ENCODE results near the gene GDPD2. TPM values are rescaled to one million over a fixed set of nuclear protein-coding genes. Genes with fewer than 3 reads are reported as not detected.

Gene GDPD2
- total and polyA plus RNA-seq, 12 donors = not detected

DNA sequence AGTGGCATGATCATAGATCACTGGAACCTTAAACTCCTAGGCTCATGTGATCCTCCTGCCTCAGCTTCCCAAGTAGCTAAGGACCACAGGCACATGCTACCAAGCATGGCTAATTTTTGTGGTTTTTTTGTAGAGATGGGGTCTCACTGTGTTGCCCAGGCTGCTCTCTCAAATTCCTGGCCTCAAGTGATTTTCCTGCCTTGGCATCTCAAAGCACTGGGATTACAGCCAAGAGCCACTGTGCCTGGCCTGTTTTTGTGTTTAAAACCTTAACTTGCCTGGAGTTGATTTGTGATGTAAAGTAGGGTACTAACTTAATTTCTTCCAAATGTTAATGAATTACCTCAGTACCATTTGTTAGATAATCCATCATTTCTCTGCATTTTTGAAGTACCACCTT, 43.9 kb downstream of the GDPD2 start:
- no peak overlapping the region for H3K27ac ChIP-seq
- no peak for ATAC-seq
- intact Hi-C loops (cut with DNase I) = no loop called here
- H3K4me1 ChIP-seq = peaks cover 0 to 9% (median 0%) of the 10 kb centered on the region in 9 donors
- H3K9me3 ChIP-seq = no peaks in the 10 kb centered on the region
- no peak for DNase-seq
- no peaks in the 10 kb centered on the region for H3K36me3 ChIP-seq
- peaks cover 0 to 9% (median 0%) of the 10 kb centered on the region in 7 donors for H3K27me3 ChIP-seq
- H3K4me3 ChIP-seq = no peak overlapping the region
- TF ChIP-seq, protein P1, sequence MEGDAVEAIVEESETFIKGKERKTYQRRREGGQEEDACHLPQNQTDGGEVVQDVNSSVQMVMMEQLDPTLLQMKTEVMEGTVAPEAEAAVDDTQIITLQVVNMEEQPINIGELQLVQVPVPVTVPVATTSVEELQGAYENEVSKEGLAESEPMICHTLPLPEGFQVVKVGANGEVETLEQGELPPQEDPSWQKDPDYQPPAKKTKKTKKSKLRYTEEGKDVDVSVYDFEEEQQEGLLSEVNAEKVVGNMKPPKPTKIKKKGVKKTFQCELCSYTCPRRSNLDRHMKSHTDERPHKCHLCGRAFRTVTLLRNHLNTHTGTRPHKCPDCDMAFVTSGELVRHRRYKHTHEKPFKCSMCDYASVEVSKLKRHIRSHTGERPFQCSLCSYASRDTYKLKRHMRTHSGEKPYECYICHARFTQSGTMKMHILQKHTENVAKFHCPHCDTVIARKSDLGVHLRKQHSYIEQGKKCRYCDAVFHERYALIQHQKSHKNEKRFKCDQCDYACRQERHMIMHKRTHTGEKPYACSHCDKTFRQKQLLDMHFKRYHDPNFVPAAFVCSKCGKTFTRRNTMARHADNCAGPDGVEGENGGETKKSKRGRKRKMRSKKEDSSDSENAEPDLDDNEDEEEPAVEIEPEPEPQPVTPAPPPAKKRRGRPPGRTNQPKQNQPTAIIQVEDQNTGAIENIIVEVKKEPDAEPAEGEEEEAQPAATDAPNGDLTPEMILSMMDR (IDR thresholded peaks at IDR 0.05) = no peak

DNA sequence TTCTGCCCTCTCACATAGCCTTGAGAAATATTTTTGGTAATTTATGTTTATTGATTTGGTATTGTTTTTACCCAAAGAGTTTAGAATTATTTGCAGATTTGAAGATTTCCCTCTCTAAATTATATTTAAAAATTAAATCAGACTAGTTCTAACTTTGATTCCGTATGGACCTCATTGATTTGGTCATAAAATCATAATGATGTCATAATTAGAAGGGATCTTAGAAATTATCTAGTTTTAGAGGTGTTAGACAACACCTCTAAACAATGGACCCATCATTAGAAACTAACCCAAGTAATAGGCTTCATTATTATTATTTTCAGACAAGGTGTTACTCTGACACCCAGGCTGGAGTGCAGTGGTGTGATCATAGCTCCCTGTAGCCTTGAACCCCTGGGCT, 45.6 kb downstream of the GDPD2 start:
- DNase-seq = no peak
- TF ChIP-seq, protein P1 (IDR thresholded peaks at IDR 0.05) = no peak
- Histone ChIP-seq H3K4me1 (peaks cover 0 to 9% (median 0%) of the 10 kb centered on the region in 9 donors), H3K4me3 (no peak overlapping the region), H3K36me3 (no peaks in the 10 kb centered on the region), H3K27me3 (peaks cover 0 to 8% (median 0%) of the 10 kb centered on the region in 7 donors), H3K27ac (no peak overlapping the region), H3K9me3 (no peaks in the 10 kb centered on the region)
- 98 to 100% methylated on average over 1 of the region's 1 CpG for WGBS, 2 donors
- no peak for ATAC-seq
- intact Hi-C loops (cut with DNase I) = no loop called here

DNA sequence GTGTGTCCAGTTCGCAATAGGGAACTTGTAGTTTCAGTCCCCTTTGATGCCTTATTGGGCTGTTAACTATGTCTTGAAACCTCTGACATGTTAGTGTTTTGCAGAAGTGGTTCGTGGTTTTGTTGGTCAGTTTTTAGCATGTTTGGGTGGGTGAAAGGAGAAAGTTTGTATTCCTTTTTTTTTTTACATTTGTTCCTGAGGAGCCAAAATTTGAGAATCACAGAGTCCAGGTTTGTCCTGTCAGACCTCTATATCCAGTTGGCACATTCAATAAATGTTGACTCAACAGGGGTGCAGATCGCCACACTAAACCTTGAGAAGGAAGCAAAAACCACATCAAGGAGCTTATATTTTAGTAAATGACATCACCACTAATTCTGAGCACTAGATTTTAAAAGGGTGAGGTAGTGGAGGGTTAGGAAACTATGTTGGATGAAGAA, 47.8 kb downstream of the GDPD2 start:
- ATAC-seq (no peak), DNase-seq (no peak)
- Histone ChIP-seq H3K9me3 (no peaks in the 10 kb centered on the region), H3K27ac (no peak overlapping the region), H3K27me3 (peaks cover 0 to 22% (median 0%) of the 10 kb centered on the region in 7 donors), H3K4me1 (peaks cover 0 to 9% (median 0%) of the 10 kb centered on the region in 9 donors), H3K36me3 (no peaks in the 10 kb centered on the region), H3K4me3 (no peak overlapping the region)
- intact Hi-C loops (cut with DNase I) = no loop called here
- TF ChIP-seq, protein P1 (IDR thresholded peaks at IDR 0.05) = no peak
- WGBS, 2 donors = 93 to 94% methylated on average over 3 of the region's 3 CpGs

DNA sequence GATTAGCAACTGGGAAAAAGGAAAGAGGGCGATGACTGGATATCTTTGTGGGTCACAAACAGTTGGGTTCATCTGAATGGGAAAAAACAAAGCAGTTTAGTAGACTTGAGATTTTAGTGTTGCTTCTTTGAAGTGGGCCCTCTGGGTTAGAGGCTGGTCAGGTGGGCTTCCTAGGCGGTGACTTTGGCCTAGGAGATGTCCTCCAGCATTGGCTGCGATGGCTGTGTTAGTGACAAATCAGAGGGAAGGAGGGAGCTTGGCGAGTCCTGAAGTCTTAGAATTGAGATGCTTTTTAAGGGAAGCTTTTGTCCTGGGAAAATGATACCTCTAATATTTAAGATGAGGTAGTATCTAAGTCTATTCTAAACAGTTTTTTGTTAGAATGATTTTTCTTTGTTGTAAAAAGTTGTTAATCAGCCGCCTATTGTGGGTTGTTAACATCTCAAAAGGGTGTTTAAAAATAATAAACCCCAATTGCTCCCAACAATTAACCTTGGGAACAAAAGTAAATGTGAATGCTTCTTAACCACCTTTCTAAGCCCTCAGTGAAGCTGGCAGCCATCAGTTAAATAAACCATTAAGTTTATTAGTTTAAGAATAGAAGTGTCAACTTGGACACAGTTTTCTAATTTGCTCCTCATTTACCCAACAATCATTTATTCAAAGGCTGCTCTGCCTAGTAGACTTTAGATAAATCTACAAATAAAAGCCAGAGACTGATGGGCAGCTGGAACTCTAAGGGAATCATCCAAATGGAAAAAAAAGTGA, 53.2 kb downstream of the GDPD2 start:
- peak overlapping the region in 5 of 10 donors; percentile 1 to 80 (median 44) for H3K27ac ChIP-seq
- intact Hi-C loops (cut with DNase I) = loop anchor here in 1 of 10 donors (2.0 kb wide), 1 partner anchor 20 kb away; no protein-coding TSS in a partner anchor
- ATAC-seq = no peak

More for the DNA sequence above, 53.2 kb downstream of the GDPD2 start:
- no peak for DNase-seq
- H3K4me3 ChIP-seq = no peak overlapping the region
- H3K4me1 ChIP-seq = peaks cover 2 to 43% (median 26%) of the 10 kb centered on the region in 9 donors
- TF ChIP-seq, protein P1 (IDR thresholded peaks at IDR 0.05) = no peak
- peaks cover 0 to 59% (median 0%) of the 10 kb centered on the region in 7 donors for H3K27me3 ChIP-seq
- H3K9me3 ChIP-seq = no peaks in the 10 kb centered on the region
- H3K36me3 ChIP-seq = no peaks in the 10 kb centered on the region
- WGBS, 2 donors = 91 to 96% methylated on average over 5 of the region's 5 CpGs
